NCI-H1436 treated with DMSO at 0.1 percent for 48 hours (cell line): ENCODE results near the gene CCL5.

Experiments used
- DNase-seq: peaks from one replicate; lab custom pipeline; 2025; lab: John Stamatoyannopoulos, UW

The CCL5 gene

DNA sequence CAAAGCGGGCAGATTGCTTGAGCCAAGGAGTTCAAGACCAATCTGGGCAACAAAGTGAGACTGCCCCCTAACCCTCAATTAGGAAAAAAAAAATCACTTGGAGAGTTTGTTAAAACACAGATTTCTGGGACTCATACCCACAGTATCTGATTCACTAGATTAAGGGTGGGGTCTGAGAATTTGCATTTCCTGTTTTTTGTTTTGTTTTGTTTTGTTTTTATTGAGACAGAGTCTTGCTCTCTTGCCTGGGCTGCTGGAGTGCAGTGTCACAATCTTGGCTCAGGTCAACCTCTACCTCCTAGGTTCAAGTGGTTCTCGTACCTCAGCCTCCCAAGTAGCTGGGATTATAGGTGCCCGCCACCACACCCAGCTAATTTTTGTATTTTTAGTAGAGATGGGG lies 12.6 kb downstream of the CCL5 start:
- DNase-seq, result no peak

GRCh38 chr17:35866341-35866950 lies 13.7 kb downstream of the CCL5 start:
- DNase-seq, result no peak

- DNase-seq, result no peak
Observed at GRCh38 chr17:35865412-35866340, 14.5 kb downstream of the CCL5 start.

DNA sequence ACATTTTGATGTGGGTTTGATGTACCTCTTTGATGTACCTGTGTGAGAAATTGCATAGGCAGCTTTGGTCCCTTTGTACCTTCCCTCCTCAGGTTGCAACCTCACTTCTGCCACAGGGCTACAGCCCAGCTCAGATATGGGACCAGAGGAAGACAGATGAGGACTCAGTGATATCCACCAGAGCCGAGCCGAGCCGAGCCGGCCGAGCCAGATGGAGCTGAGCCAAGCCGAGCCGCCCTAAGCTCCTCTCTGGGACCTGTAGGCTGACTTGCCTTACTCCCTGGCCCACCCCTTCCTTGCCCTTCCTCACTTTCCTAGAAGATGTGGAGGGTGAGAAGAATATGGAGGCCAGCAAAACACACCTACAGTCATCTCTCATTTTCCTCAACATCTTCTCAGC lies 15.3 kb downstream of the CCL5 start:
- DNase-seq, result no peak

DNA sequence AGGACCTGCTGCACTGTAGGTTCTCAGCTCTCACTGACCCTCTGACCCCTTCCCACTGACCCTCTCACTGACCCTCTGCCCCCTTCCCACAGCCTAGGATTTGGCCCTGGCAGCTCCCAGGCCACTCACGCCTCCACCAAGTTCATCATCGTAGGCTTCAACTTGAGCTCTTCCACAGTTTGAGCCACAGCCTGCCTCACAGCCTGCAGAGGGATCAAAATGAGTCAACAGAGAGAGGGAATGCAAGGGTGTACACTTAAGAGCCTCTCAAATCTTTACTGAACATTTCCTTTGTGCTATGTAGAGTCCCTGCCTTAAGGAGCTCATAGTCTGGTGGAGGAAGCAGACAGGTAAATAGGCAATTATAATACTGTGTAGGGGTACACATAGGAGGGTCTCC lies 23.6 kb downstream of the CCL5 start:
- no peak for DNase-seq

- no peak for DNase-seq
Observed at GRCh38 chr17:35855965-35856364, 24.2 kb downstream of the CCL5 start.

DNA sequence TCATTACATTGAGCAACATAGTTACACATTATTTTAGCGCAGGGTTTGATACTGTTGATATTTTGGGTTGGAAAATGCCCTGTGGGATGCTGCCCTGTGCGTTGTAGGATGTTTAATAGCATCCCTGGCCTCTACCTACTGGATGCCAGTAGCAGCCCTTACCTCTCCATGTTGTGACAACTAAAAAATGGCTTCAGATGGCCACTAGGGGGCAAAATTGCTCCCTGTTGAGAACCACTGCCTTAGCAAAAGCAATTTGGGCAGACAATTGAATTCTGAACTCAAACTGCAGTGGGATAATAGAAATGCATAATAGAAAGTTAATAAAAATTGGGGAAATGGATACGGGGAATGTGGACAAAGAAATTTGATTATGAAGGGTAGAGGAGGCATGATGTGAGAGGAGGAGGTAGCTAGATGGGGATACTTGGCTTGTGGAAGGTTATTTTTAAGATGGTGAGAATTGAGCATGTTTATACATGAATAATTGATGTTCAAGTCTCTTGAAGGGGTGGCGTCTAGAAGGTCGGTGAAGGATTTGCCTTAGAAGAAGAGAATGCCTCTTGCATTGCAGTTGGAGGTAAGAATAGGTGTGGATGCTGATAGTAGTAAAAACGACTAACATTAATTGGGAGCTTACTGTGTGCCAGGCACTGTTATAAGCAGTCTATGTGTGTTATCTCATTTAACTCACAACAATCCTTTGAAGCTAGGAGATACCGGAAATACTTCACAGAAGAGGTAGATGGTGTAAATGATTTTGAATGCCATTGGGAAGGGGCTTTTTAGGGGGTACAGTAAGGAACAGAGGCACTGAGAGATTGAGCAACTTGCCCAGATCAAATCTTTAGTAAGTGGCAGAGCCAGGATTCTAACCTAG lies 30.5 kb downstream of the CCL5 start:
- peak; percentile 3 for DNase-seq

- DNase-seq, result no peak
Observed at GRCh38 chr17:35847633-35848373, 32.4 kb downstream of the CCL5 start.

DNA sequence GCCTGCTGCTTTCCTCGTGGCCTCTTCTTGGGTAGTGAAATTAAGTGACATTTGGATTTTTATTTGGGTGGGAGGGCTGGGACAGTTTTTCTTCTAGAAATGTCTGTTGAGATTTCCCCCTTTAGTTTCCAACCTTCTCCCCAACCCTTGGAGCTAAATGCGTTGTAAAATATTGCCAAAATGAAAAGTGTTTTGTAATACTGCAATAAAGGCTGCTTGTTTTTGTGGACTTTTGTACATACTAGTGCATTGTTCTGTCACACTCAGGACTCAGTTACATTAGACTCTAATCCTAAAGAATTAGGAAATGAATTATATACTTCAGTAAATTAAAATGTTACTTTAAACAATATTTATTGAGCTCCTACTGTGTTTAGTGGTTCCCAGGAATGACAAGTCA lies 33.2 kb downstream of the CCL5 start:
- no peak for DNase-seq

- no peak for DNase-seq
Observed at GRCh38 chr17:35846055-35846809, 33.9 kb downstream of the CCL5 start.

GRCh38 chr17:35844547-35844946 lies 35.6 kb downstream of the CCL5 start:
- no peak for DNase-seq

DNA sequence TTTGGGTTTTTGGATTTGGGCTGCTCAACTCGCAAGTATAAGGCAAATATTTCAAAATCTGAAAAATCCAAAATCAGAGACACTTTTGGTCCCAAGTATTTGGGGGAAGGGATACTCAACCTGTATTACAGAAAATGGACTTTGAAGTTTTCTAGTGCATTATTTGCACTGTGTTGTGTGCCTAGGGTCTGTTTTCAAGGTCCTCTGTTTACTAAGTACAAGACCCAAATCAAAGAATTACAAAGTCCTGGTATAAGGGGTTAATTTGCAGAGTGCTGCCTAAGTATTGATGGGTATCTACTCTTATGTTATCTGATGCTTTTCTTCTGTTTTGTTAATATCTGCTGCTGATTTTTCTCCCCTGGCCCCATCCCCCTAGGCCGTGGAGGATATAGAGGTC lies 36.5 kb downstream of the CCL5 start:
- no peak for DNase-seq

DNA sequence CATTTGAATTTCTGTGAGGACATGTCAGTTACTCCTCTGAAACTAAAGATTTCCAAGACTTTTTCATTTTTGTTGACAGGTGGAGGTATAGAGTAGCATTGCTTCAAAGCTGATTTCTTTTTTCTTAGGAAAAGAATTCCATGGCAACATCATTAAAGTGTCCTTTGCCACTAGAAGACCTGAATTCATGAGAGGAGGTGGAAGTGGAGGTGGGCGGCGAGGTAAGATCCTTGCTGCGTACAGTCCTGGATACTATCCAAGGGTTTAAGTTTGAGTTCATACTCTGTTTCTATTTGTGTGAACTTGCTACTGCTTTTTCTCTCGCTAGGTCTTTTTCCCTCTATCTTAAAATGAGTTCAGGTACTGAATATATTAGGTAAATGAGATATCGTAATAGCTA lies 37.9 kb downstream of the CCL5 start:
- DNase-seq, result no peak

GRCh38 chr17:35841505-35841904 lies 38.7 kb downstream of the CCL5 start:
- DNase-seq, result no peak

- DNase-seq, result no peak
Observed at GRCh38 chr17:35841101-35841500, 39.1 kb downstream of the CCL5 start.

GRCh38 chr17:35825206-35825605 lies 55.0 kb downstream of the CCL5 start:
- no peak for DNase-seq
